ENCODE results near the gene RNF111.

The RNF111 gene

GRCh38 chr15:58967479-58967878 lies 20.0 kb upstream of the RNF111 start:
- Histone ChIP-seq H3K27me3 (ENCODE audit: control insufficient read depth, insufficient read depth, low read length, poor library complexity, severe bottlenecking) (no peaks in the 10 kb centered on the region), H3K4me1 (ENCODE audit: control insufficient read depth, insufficient read depth, low read length) (no peaks in the 10 kb centered on the region), H3K36me3 (ENCODE audit: control insufficient read depth, insufficient read depth, low read length) (no peaks in the 10 kb centered on the region), H3K4me3 (ENCODE audit: insufficient read depth, low read depth, low read length) (no peak overlapping the region), H3K9me3 (ENCODE audit: control insufficient read depth, low read length) (no peaks in the 10 kb centered on the region), H3K27ac (ENCODE audit: insufficient read depth, low read depth, low read length, poor library complexity, severe bottlenecking) (no peak overlapping the region)
- WGBS, 2 experiments, result 82 to 95% methylated on average over 1 to 2 of the region's 2 CpGs

- H3K27me3 ChIP-seq (ENCODE audit: control insufficient read depth, insufficient read depth, low read length, poor library complexity, severe bottlenecking), result no peaks in the 10 kb centered on the region
- no peaks in the 10 kb centered on the region for H3K36me3 ChIP-seq (ENCODE audit: control insufficient read depth, insufficient read depth, low read length)
- H3K4me3 ChIP-seq (ENCODE audit: insufficient read depth, low read depth, low read length), result no peak overlapping the region
- H3K4me1 ChIP-seq (ENCODE audit: control insufficient read depth, insufficient read depth, low read length), result no peaks in the 10 kb centered on the region
- no peak overlapping the region for H3K27ac ChIP-seq (ENCODE audit: insufficient read depth, low read depth, low read length, poor library complexity, severe bottlenecking)
- H3K9me3 ChIP-seq (ENCODE audit: control insufficient read depth, low read length), result no peaks in the 10 kb centered on the region
Observed at GRCh38 chr15:58977887-58978286, 9.6 kb upstream of the RNF111 start.

GRCh38 chr15:58980351-58980939 lies 7.0 kb upstream of the RNF111 start:
- no peak overlapping the region for H3K4me3 ChIP-seq (ENCODE audit: insufficient read depth, low read depth, low read length)
- no peaks in the 10 kb centered on the region for H3K9me3 ChIP-seq (ENCODE audit: control insufficient read depth, low read length)
- no peaks in the 10 kb centered on the region for H3K27me3 ChIP-seq (ENCODE audit: control insufficient read depth, insufficient read depth, low read length, poor library complexity, severe bottlenecking)
- H3K36me3 ChIP-seq (ENCODE audit: control insufficient read depth, insufficient read depth, low read length), result no peaks in the 10 kb centered on the region
- no peak overlapping the region for H3K27ac ChIP-seq (ENCODE audit: insufficient read depth, low read depth, low read length, poor library complexity, severe bottlenecking)
- WGBS, 2 experiments, result 22 to 41% methylated on average over 3 of the region's 5 CpGs
- no peaks in the 10 kb centered on the region for H3K4me1 ChIP-seq (ENCODE audit: control insufficient read depth, insufficient read depth, low read length)

- no peaks in the 10 kb centered on the region for H3K4me1 ChIP-seq (ENCODE audit: control insufficient read depth, insufficient read depth, low read length)
- H3K4me3 ChIP-seq (ENCODE audit: insufficient read depth, low read depth, low read length), result no peak overlapping the region
- H3K27ac ChIP-seq (ENCODE audit: insufficient read depth, low read depth, low read length, poor library complexity, severe bottlenecking), result no peak overlapping the region
- H3K9me3 ChIP-seq (ENCODE audit: control insufficient read depth, low read length), result no peaks in the 10 kb centered on the region
- WGBS, 2 experiments, result 90% methylated on average over 5 of the region's 6 CpGs
- no peaks in the 10 kb centered on the region for H3K27me3 ChIP-seq (ENCODE audit: control insufficient read depth, insufficient read depth, low read length, poor library complexity, severe bottlenecking)
- no peaks in the 10 kb centered on the region for H3K36me3 ChIP-seq (ENCODE audit: control insufficient read depth, insufficient read depth, low read length)
Observed at GRCh38 chr15:58981808-58982475, 5.5 kb upstream of the RNF111 start.

- no peaks in the 10 kb centered on the region for H3K9me3 ChIP-seq (ENCODE audit: control insufficient read depth, low read length)
- no peak overlapping the region for H3K27ac ChIP-seq (ENCODE audit: insufficient read depth, low read depth, low read length, poor library complexity, severe bottlenecking)
- H3K4me1 ChIP-seq (ENCODE audit: control insufficient read depth, insufficient read depth, low read length), result no peaks in the 10 kb centered on the region
- WGBS, 2 experiments, result 84 to 86% methylated on average over 2 of the region's 2 CpGs
- H3K27me3 ChIP-seq (ENCODE audit: control insufficient read depth, insufficient read depth, low read length, poor library complexity, severe bottlenecking), result no peaks in the 10 kb centered on the region
- H3K36me3 ChIP-seq (ENCODE audit: control insufficient read depth, insufficient read depth, low read length), result no peaks in the 10 kb centered on the region
- H3K4me3 ChIP-seq (ENCODE audit: insufficient read depth, low read depth, low read length), result no peak overlapping the region
Observed at GRCh38 chr15:58983261-58983660, 4.2 kb upstream of the RNF111 start.

GRCh38 chr15:58985443-58985842 lies 2.0 kb upstream of the RNF111 start:
- no peaks in the 10 kb centered on the region for H3K9me3 ChIP-seq (ENCODE audit: control insufficient read depth, low read length)
- H3K27ac ChIP-seq (ENCODE audit: insufficient read depth, low read depth, low read length, poor library complexity, severe bottlenecking), result no peak overlapping the region
- H3K27me3 ChIP-seq (ENCODE audit: control insufficient read depth, insufficient read depth, low read length, poor library complexity, severe bottlenecking), result no peaks in the 10 kb centered on the region
- WGBS, 2 experiments, result 50 to 53% methylated on average over 2 to 3 of the region's 4 CpGs
- H3K4me1 ChIP-seq (ENCODE audit: control insufficient read depth, insufficient read depth, low read length), result peaks cover 4% of the 10 kb centered on the region
- H3K36me3 ChIP-seq (ENCODE audit: control insufficient read depth, insufficient read depth, low read length), result no peaks in the 10 kb centered on the region
- no peak overlapping the region for H3K4me3 ChIP-seq (ENCODE audit: insufficient read depth, low read depth, low read length)

GRCh38 chr15:58987036-58987435 lies 427 bp upstream of the RNF111 start:
- Histone ChIP-seq H3K36me3 (ENCODE audit: control insufficient read depth, insufficient read depth, low read length) (no peaks in the 10 kb centered on the region), H3K27ac (ENCODE audit: insufficient read depth, low read depth, low read length, poor library complexity, severe bottlenecking) (no peak overlapping the region), H3K4me1 (ENCODE audit: control insufficient read depth, insufficient read depth, low read length) (peaks cover 4% of the 10 kb centered on the region), H3K4me3 (ENCODE audit: insufficient read depth, low read depth, low read length) (peak overlapping the region; percentile 86), H3K9me3 (ENCODE audit: control insufficient read depth, low read length) (no peaks in the 10 kb centered on the region), H3K27me3 (ENCODE audit: control insufficient read depth, insufficient read depth, low read length, poor library complexity, severe bottlenecking) (no peaks in the 10 kb centered on the region)
- WGBS, 2 experiments, result 75% methylated on average over 9 of the region's 9 CpGs

GRCh38 chr15:58988006-58988785 lies 733 bp downstream of the RNF111 start:
- Histone ChIP-seq H3K27ac (ENCODE audit: insufficient read depth, low read depth, low read length, poor library complexity, severe bottlenecking) (peak overlapping the region; percentile 28), H3K27me3 (ENCODE audit: control insufficient read depth, insufficient read depth, low read length, poor library complexity, severe bottlenecking) (no peaks in the 10 kb centered on the region), H3K4me1 (ENCODE audit: control insufficient read depth, insufficient read depth, low read length) (peaks cover 4% of the 10 kb centered on the region), H3K9me3 (ENCODE audit: control insufficient read depth, low read length) (no peaks in the 10 kb centered on the region), H3K36me3 (ENCODE audit: control insufficient read depth, insufficient read depth, low read length) (no peaks in the 10 kb centered on the region), H3K4me3 (ENCODE audit: insufficient read depth, low read depth, low read length) (peak overlapping the region; percentile 86)
- WGBS, 2 experiments, result 1% methylated on average over 36 of the region's 36 CpGs

- Histone ChIP-seq H3K4me1 (ENCODE audit: control insufficient read depth, insufficient read depth, low read length) (peaks cover 4% of the 10 kb centered on the region), H3K9me3 (ENCODE audit: control insufficient read depth, low read length) (no peaks in the 10 kb centered on the region), H3K27me3 (ENCODE audit: control insufficient read depth, insufficient read depth, low read length, poor library complexity, severe bottlenecking) (no peaks in the 10 kb centered on the region), H3K27ac (ENCODE audit: insufficient read depth, low read depth, low read length, poor library complexity, severe bottlenecking) (no peak overlapping the region), H3K36me3 (ENCODE audit: control insufficient read depth, insufficient read depth, low read length) (no peaks in the 10 kb centered on the region), H3K4me3 (ENCODE audit: insufficient read depth, low read depth, low read length) (no peak overlapping the region)
- WGBS, 2 experiments, result 94 to 95% methylated on average over 10 of the region's 10 CpGs
Observed at GRCh38 chr15:58992181-58992580, 4.7 kb downstream of the RNF111 start.

GRCh38 chr15:58994906-58995453 lies 7.5 kb downstream of the RNF111 start:
- no peaks in the 10 kb centered on the region for H3K36me3 ChIP-seq (ENCODE audit: control insufficient read depth, insufficient read depth, low read length)
- H3K4me1 ChIP-seq (ENCODE audit: control insufficient read depth, insufficient read depth, low read length), result no peaks in the 10 kb centered on the region
- H3K4me3 ChIP-seq (ENCODE audit: insufficient read depth, low read depth, low read length), result no peak overlapping the region
- no peak overlapping the region for H3K27ac ChIP-seq (ENCODE audit: insufficient read depth, low read depth, low read length, poor library complexity, severe bottlenecking)
- 90 to 96% methylated on average over 1 of the region's 1 CpG for WGBS, 2 experiments
- H3K9me3 ChIP-seq (ENCODE audit: control insufficient read depth, low read length), result no peaks in the 10 kb centered on the region
- H3K27me3 ChIP-seq (ENCODE audit: control insufficient read depth, insufficient read depth, low read length, poor library complexity, severe bottlenecking), result no peaks in the 10 kb centered on the region
